ENCODE data around the gene AMOT. TPM values are rescaled to one million over a fixed set of nuclear protein-coding genes. Genes with fewer than 3 reads are reported as not detected.

The AMOT gene
- total RNA-seq, 6 donors from 2014 or later: 4.2 to 18.9 (median 8.0) TPM

DNA sequence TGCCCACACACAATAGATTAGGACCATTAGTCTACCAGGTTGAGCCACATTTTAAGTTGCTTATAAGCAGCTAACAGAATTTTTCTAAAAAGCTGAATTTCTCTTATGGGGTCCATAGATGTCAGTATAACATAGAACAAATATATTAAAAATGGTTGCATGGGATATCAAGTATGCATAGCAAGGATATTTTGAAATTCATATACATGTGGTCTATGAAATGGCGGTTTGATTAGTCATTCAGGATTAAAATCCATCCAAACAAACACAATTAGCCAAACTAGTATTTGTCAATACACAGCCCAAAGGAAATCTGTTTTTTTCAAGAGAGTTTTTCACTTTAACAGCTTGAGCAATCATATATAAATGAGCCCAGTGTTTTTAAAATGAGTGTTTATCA, 33.5 kb upstream of the AMOT start:
- TF ChIP-seq POLR2A (IDR thresholded peaks at IDR 0.05) (no peak), POLR2AphosphoS5 (IDR thresholded peaks at IDR 0.05) (no peak), EP300 (IDR thresholded peaks at IDR 0.05) (no peak)
- TF ChIP-seq, protein P1, sequence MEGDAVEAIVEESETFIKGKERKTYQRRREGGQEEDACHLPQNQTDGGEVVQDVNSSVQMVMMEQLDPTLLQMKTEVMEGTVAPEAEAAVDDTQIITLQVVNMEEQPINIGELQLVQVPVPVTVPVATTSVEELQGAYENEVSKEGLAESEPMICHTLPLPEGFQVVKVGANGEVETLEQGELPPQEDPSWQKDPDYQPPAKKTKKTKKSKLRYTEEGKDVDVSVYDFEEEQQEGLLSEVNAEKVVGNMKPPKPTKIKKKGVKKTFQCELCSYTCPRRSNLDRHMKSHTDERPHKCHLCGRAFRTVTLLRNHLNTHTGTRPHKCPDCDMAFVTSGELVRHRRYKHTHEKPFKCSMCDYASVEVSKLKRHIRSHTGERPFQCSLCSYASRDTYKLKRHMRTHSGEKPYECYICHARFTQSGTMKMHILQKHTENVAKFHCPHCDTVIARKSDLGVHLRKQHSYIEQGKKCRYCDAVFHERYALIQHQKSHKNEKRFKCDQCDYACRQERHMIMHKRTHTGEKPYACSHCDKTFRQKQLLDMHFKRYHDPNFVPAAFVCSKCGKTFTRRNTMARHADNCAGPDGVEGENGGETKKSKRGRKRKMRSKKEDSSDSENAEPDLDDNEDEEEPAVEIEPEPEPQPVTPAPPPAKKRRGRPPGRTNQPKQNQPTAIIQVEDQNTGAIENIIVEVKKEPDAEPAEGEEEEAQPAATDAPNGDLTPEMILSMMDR (IDR thresholded peaks at IDR 0.05): no peak
- H3K4me3 ChIP-seq: no peak overlapping the region
- no peak overlapping the region for H3K27ac ChIP-seq
- 40 to 53% methylated on average over 1 of the region's 1 CpG for WGBS, 2 donors
- H3K9me3 ChIP-seq: no peaks in the 10 kb centered on the region
- no peaks in the 10 kb centered on the region for H3K36me3 ChIP-seq
- ATAC-seq (ENCODE audit: low FRiP score in 2 of 2) (no peak), DNase-seq (no peak)
- no peaks in the 10 kb centered on the region for H3K27me3 ChIP-seq
- no peaks in the 10 kb centered on the region for H3K4me1 ChIP-seq

DNA sequence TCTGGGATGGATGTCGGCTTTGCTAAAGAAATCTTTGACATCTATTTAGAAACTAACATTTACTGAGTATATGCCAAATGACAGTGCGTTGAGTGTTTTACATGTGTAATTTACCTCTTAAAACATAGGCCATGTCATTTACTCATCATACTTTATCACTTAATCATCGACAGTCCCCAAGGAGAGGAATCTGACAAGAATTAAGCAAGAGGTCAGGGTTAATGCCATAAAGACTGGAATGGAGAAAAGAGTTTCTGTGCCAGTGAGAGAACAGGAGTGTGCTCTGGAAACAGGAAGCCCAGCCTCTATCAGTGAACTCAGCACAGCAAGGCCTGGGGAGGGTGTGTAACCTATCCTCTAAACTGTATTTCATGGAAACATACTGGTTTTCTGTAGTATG, 28.0 kb upstream of the AMOT start:
- Histone ChIP-seq H3K4me3 (no peak overlapping the region), H3K27ac (no peak overlapping the region), H3K36me3 (no peaks in the 10 kb centered on the region), H3K27me3 (no peaks in the 10 kb centered on the region), H3K4me1 (no peaks in the 10 kb centered on the region), H3K9me3 (no peaks in the 10 kb centered on the region)
- 73 to 77% methylated on average over 3 of the region's 3 CpGs for WGBS, 2 donors
- no peak for DNase-seq
- no peak for ATAC-seq (ENCODE audit: low FRiP score in 2 of 2)
- TF ChIP-seq POLR2A (IDR thresholded peaks at IDR 0.05) (no peak), POLR2AphosphoS5 (IDR thresholded peaks at IDR 0.05) (no peak)
- TF ChIP-seq, protein P1 (IDR thresholded peaks at IDR 0.05): no peak

DNA sequence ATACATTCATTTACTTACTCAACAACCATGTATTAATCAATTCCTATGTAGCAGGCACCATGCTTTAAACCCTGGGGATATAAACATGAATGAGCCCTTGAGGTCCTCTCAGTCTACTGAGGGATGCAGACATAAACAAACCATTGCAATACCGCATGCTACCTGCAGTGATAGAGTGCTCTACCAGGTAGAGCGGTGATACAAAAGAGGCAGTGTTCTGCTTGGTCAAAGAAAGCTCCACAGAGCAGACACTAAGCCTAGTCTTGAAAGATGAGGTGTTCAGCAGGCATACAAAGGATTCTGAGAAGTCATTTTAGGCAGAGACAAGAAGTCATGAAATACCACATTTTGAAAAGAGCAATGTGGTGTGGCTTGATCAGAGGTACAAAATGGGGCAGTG, 26.9 kb upstream of the AMOT start:
- ATAC-seq (ENCODE audit: low FRiP score in 2 of 2) (no peak), DNase-seq (no peak)
- Histone ChIP-seq H3K27ac (no peak overlapping the region), H3K4me1 (no peaks in the 10 kb centered on the region), H3K27me3 (no peaks in the 10 kb centered on the region), H3K9me3 (no peaks in the 10 kb centered on the region), H3K36me3 (no peaks in the 10 kb centered on the region), H3K4me3 (no peak overlapping the region)
- WGBS, 2 donors: 26 to 100% methylated on average over 2 of the region's 2 CpGs
- TF ChIP-seq POLR2AphosphoS5 (IDR thresholded peaks at IDR 0.05): no peak
- TF ChIP-seq EP300 (IDR thresholded peaks at IDR 0.05): no peak
- TF ChIP-seq, protein P1 (IDR thresholded peaks at IDR 0.05): no peak
- TF ChIP-seq POLR2A (IDR thresholded peaks at IDR 0.05): no peak

DNA sequence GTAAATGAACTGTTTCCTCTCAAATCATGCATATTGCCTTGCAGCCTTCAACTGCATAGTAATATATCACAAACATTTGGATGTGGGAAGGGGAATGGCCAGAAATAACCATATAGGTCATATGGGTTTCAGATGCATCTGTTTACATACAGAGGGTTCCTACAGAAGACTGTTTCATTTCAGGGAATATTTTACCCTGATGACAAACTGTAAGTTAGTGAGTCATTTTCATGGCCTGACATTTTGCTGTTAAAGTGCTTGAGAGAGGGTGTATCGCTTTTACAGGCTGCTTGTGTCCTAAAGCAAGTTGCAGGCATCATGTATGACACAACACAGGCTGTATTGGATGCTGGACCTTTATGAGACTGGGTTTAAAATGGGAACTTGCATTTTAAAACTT, 25.5 kb upstream of the AMOT start:
- no peak overlapping the region for H3K4me3 ChIP-seq
- H3K4me1 ChIP-seq: no peaks in the 10 kb centered on the region
- WGBS, 2 donors: 68 to 75% methylated on average over 1 of the region's 1 CpG
- no peak for DNase-seq
- ATAC-seq (ENCODE audit: low FRiP score in 2 of 2): no peak
- H3K27me3 ChIP-seq: no peaks in the 10 kb centered on the region
- H3K27ac ChIP-seq: no peak overlapping the region
- TF ChIP-seq, protein P1 (IDR thresholded peaks at IDR 0.05): no peak
- no peak for TF ChIP-seq EP300 (IDR thresholded peaks at IDR 0.05)
- no peak for TF ChIP-seq POLR2A (IDR thresholded peaks at IDR 0.05)
- no peak for TF ChIP-seq POLR2AphosphoS5 (IDR thresholded peaks at IDR 0.05)
- no peaks in the 10 kb centered on the region for H3K9me3 ChIP-seq
- no peaks in the 10 kb centered on the region for H3K36me3 ChIP-seq

DNA sequence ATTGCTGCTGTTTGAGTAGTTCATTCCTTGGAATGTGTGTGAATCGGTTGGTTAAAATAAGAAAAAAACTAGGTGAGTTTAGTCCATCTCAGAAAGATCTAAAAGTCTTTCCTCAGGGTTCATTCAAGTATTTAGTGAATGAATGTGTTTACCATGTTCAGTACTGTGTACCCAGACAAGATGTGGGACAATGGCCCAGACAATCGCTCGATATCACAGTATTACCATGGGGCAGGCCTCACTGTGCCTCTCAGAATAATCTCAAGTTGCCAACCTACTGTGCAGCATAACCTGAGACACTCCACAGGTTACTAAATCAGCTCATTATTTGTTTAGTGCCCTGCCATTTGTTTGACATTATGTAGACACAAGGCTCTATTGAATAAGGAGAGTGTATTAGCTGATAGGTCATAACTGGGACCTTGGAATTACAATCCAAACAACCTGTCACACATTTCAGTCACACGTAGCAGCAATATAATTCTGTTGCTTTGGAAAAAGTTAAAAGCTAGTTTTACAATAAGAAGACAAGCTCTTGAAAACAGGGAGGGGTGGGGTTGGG, 24.9 kb upstream of the AMOT start:
- no peak overlapping the region for H3K4me3 ChIP-seq
- DNase-seq: no peak
- no peaks in the 10 kb centered on the region for H3K27me3 ChIP-seq
- H3K36me3 ChIP-seq: no peaks in the 10 kb centered on the region
- no peak overlapping the region for H3K27ac ChIP-seq
- TF ChIP-seq POLR2AphosphoS5 (IDR thresholded peaks at IDR 0.05): no peak
- no peak for TF ChIP-seq EP300 (IDR thresholded peaks at IDR 0.05)
- no peak for TF ChIP-seq POLR2A (IDR thresholded peaks at IDR 0.05)
- TF ChIP-seq, protein P1 (IDR thresholded peaks at IDR 0.05): no peak
- ATAC-seq (ENCODE audit: low FRiP score in 2 of 2): no peak
- no peaks in the 10 kb centered on the region for H3K4me1 ChIP-seq
- WGBS, 2 donors: 62 to 68% methylated on average over 4 of the region's 4 CpGs
- no peaks in the 10 kb centered on the region for H3K9me3 ChIP-seq
